HCT116 (cell line): Measurements from ENCODE around the gene IL1RAPL2. TPM values are rescaled to one million over a fixed set of nuclear protein-coding genes. Genes with fewer than 3 reads are reported as not detected.

Source experiments
- ATAC-seq: fragments of 200-7000 bp; cut with Tn5 transposase; 2 replicates; pipeline ENCODE4 v1.9.1; 2020; ENCODE audit warnings: mild to moderate bottlenecking, moderate library complexity
- BruUV-seq: library from RNA; stranded (reverse); fragments of 400-500 nt; replicated peaks from 2 replicates; lab custom pipeline; 2021; lab: Mats Ljungman, UMichigan
- CTCF ChIA-PET: fragments of 300-600 bp; sonication (Branson Sonifier 250); formaldehyde crosslinking; loops from one replicate; lab custom pipeline; 2021; ENCODE audit warnings: antibody characterized with exemption; lab: Charles Lee
- POLR2A ChIA-PET: fragments of 300-600, 350-600 bp; sonication (Branson Sonifier 250); formaldehyde crosslinking; loops from one replicate; lab custom pipeline; 2021; ENCODE audit warnings: antibody characterized with exemption; lab: Charles Lee
- RAD21 ChIA-PET, 2 experiments: fragments of 300-600 bp; sonication (Branson Sonifier 250); formaldehyde crosslinking; loops; one replicate each; lab custom pipeline; 2023; ENCODE audit warnings: low total read pairs in 2 of 2; ENCODE audit not compliant: uncharacterized antibody in 2 of 2, unreplicated experiment in 2 of 2, low non-redundant PET in 1 of 2; lab: Charles Lee
- DNase-seq: peaks from one replicate; pipeline ENCODE4 v3.0.0-alpha.2; 2010; ENCODE audit warnings: low read depth, low spot score
- H2AFZ ChIP-seq: fragments of 200-600 bp; shearing (Covaris generic), sonication (generic); 2 replicates; pipeline ENCODE4 v1.6.1; 2017; ENCODE audit warnings: low read depth, mixed run types, mixed read lengths, antibody characterized with exemption, low read length; ENCODE audit not compliant: poor library complexity, severe bottlenecking
- H3K27ac ChIP-seq: 2 replicates; pipeline ENCODE4 v1.5.1; 2012; ENCODE audit warnings: low read depth, low read length
- H3K27me3 ChIP-seq: fragments of 200-600 bp; sonication (generic); 2 replicates; pipeline ENCODE4 v1.6.1; 2016; ENCODE audit warnings: mixed run types, low read length, mixed read lengths; ENCODE audit not compliant: insufficient read depth
- H3K36me3 ChIP-seq, 2 experiments: fragments of 200-500 bp in 1 of 2; fragments of 200-600 bp in 1 of 2; sonication (Bioruptor generic) in 1 of 2; sonication (generic) in 1 of 2; 2 replicates each; pipeline versions ENCODE4 v1.5.1 to v1.6.1; 2014 to 2016; ENCODE audit warnings: low read length in 2 of 2, inconsistent platforms in 1 of 2, mixed read lengths in 1 of 2, mixed run types in 1 of 2; ENCODE audit not compliant: insufficient read depth in 2 of 2, control insufficient read depth in 1 of 2
- H3K4me1 ChIP-seq, 2 experiments: fragments of 200-600 bp in 1 of 2; sonication (generic) in 1 of 2; 2 replicates each; pipeline versions ENCODE4 v1.5.1 to v1.6.1; 2012 to 2017; ENCODE audit warnings: low read length in 2 of 2, inconsistent platforms in 1 of 2, mild to moderate bottlenecking in 1 of 2, mixed read lengths in 1 of 2, mixed run types in 1 of 2, moderate library complexity in 1 of 2; ENCODE audit not compliant: insufficient read depth in 2 of 2, control insufficient read depth in 1 of 2
- H3K4me2 ChIP-seq: fragments of 200-600 bp; sonication (generic); 2 replicates; pipeline ENCODE4 v1.6.1; 2017; ENCODE audit warnings: mixed run types, low read length, mixed read lengths
- H3K4me3 ChIP-seq, 2 experiments: fragments of 200-600 bp in 1 of 2; sonication (generic) in 1 of 2; replicated peaks in 1 of 2; 2 replicates each; pipeline ENCODE4 v1.5.1; 2011 to 2016; ENCODE audit warnings: low read length in 2 of 2, control low read depth in 1 of 2, low read depth in 1 of 2, mild to moderate bottlenecking in 1 of 2, mixed read lengths in 1 of 2, mixed run types in 1 of 2
- H3K79me2 ChIP-seq: fragments of 200-600 bp; sonication (generic); 2 replicates; pipeline ENCODE4 v1.6.1; 2017; ENCODE audit warnings: mild to moderate bottlenecking, mixed run types, low read length, moderate library complexity, mixed read lengths; ENCODE audit not compliant: insufficient read depth
- H3K9ac ChIP-seq: fragments of 200-600 bp; sonication (generic); 2 replicates; pipeline ENCODE4 v1.6.1; 2016; ENCODE audit warnings: low read length, mixed read lengths
- H3K9me2 ChIP-seq: fragments of 200-600 bp; sonication (generic), shearing (Covaris generic); 2 replicates; pipeline ENCODE4 v1.6.1; 2017; ENCODE audit warnings: mixed run types, mild to moderate bottlenecking, moderate library complexity; ENCODE audit not compliant: insufficient read depth
- H3K9me3 ChIP-seq, 2 experiments: fragments of 200-500 bp in 1 of 2; fragments of 200-600 bp in 1 of 2; sonication (Bioruptor generic) in 1 of 2; sonication (generic) in 1 of 2; 2 replicates each; pipeline ENCODE4 v1.6.1; 2014 to 2017; ENCODE audit warnings: low read length in 2 of 2, mixed read lengths in 2 of 2, inconsistent platforms in 1 of 2, low read depth in 1 of 2, mild to moderate bottlenecking in 1 of 2, mixed run types in 1 of 2, moderate library complexity in 1 of 2; ENCODE audit not compliant: control insufficient read depth in 1 of 2, insufficient read depth in 1 of 2
- H4K20me1 ChIP-seq: fragments of 200-600 bp; sonication (generic), shearing (Covaris generic); 2 replicates; pipeline ENCODE4 v1.6.1; 2017; ENCODE audit warnings: mixed run types, mild to moderate bottlenecking, moderate library complexity; ENCODE audit not compliant: insufficient read depth
- CBX3 ChIP-seq: IDR thresholded peaks from 2 replicates; pipeline ENCODE4 v1.6.1; 2012; ENCODE audit warnings: low read depth
- CEBPB ChIP-seq: IDR thresholded peaks from 2 replicates; pipeline ENCODE4 v1.6.1; 2012; ENCODE audit warnings: low read depth
- EGR1 ChIP-seq: IDR thresholded peaks from 2 replicates; pipeline ENCODE4 v1.6.1; 2012; ENCODE audit warnings: low read depth
- ELF1 ChIP-seq: IDR thresholded peaks from 2 replicates; pipeline ENCODE4 v1.6.1; 2012; ENCODE audit warnings: low read depth, borderline replicate concordance
- EZH2 ChIP-seq: fragments of 200-600 bp; sonication (generic); IDR thresholded peaks from 2 replicates; pipeline ENCODE4 v1.6.1; 2017; ENCODE audit warnings: antibody characterized with exemption, mixed run types
- EZH2phosphoT487 ChIP-seq: fragments of 200-600 bp; IDR thresholded peaks from 2 replicates; pipeline ENCODE4 v1.6.1; 2018; ENCODE audit warnings: antibody characterized with exemption, borderline replicate concordance
- JUND ChIP-seq: IDR thresholded peaks from 2 replicates; pipeline ENCODE4 v1.6.1; 2012
- MAX ChIP-seq: IDR thresholded peaks from 2 replicates; pipeline ENCODE4 v1.6.1; 2012
- POLR2A ChIP-seq: IDR thresholded peaks from 2 replicates; pipeline ENCODE4 v1.7.0; 2011; ENCODE audit warnings: borderline replicate concordance; ENCODE audit not compliant: insufficient read depth, insufficient read length; ENCODE audit errors: extremely low read depth
- RAD21 ChIP-seq: IDR thresholded peaks from 2 replicates; pipeline ENCODE4 v1.6.1; 2012; ENCODE audit warnings: low read depth, mild to moderate bottlenecking
- REST ChIP-seq: IDR thresholded peaks from 2 replicates; pipeline ENCODE4 v1.6.1; 2012; ENCODE audit warnings: low read depth
- SIN3A ChIP-seq: IDR thresholded peaks from 2 replicates; pipeline ENCODE4 v1.6.1; 2012; ENCODE audit warnings: low read depth
- SP1 ChIP-seq: IDR thresholded peaks from 2 replicates; pipeline ENCODE4 v1.6.1; 2012; ENCODE audit warnings: low read depth
- SRF ChIP-seq: IDR thresholded peaks from 2 replicates; pipeline ENCODE4 v1.6.1; 2012; ENCODE audit warnings: low read depth
- TCF7L2 ChIP-seq: IDR thresholded peaks from 2 replicates; pipeline ENCODE4 v1.7.0; 2011; ENCODE audit warnings: borderline replicate concordance, inconsistent platforms; ENCODE audit not compliant: insufficient read depth, insufficient read length; ENCODE audit errors: extremely low read depth
- YY1 ChIP-seq: IDR thresholded peaks from 2 replicates; pipeline ENCODE4 v1.6.1; 2011; ENCODE audit warnings: low read length, low read depth, moderate library complexity, mild to moderate bottlenecking; ENCODE audit not compliant: insufficient replicate concordance; ENCODE audit errors: extremely low read depth
- ZFX ChIP-seq: fragments of 450-650 bp; IDR thresholded peaks from 2 replicates; pipeline ENCODE4 v1.6.1; 2017
- ZNF274 ChIP-seq: fragments of 200-500 bp; sonication (Bioruptor generic); IDR thresholded peaks from 2 replicates; pipeline ENCODE4 v1.6.1; 2014; ENCODE audit warnings: mild to moderate bottlenecking, low read depth, low read length, inconsistent platforms
- intact Hi-C: fragments of 100-400 bp; cut with micrococcal nuclease; formaldehyde crosslinking; loops from 2 replicates; pipeline ENCODE4 v1.10.0; 2022
- total RNA-seq: library from RNA; stranded (reverse); gene quantifications from one replicate; pipeline ENCODE4 v1.2.1, GENCODE V29; 2021; ENCODE audit not compliant: unreplicated experiment
- TF ChIP-seq, protein P1 (sequence below): IDR thresholded peaks from 2 replicates; pipeline ENCODE4 v1.6.1; 2011; ENCODE audit warnings: mild to moderate bottlenecking, low read length, moderate library complexity; ENCODE audit not compliant: insufficient replicate concordance; ENCODE audit errors: extremely low read depth
- TF ChIP-seq, protein P2 (sequence below): IDR thresholded peaks from 2 replicates; pipeline ENCODE4 v1.6.1; 2012

Gene IL1RAPL2
- total RNA-seq, 1 experiment from 2014 or later: not detected

DNA sequence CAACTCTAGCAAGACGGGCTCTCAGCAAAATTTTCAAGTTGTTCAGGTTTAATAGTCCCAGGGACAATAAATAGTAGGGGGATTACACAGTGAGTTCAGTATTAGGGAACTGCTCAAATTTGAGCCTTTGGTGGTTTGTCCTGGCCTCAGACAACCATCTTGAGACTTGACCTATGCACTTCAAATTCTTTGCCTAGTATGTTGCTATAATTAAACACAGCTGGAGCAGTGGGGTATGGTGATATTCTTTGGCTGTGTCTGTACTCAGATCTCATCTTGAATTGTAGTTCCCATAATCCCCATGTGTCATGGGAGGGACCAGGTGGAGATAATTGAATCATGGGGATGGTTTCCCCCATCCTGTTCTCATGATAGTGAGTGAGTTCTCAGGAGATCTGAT, 697.8 kb downstream of the IL1RAPL2 start:
- intact Hi-C loops: no loop called here
- no peak for DNase-seq
- no peak overlapping the region for H3K27ac ChIP-seq
- BruUV-seq: no TSS peak
- no peaks in the 10 kb centered on the region for H3K9me3 ChIP-seq
- no peak overlapping the region for H2AFZ ChIP-seq
- no peaks in the 10 kb centered on the region for H3K36me3 ChIP-seq
- H3K9ac ChIP-seq: no peak overlapping the region
- TF ChIP-seq CBX3 (no peak), REST (no peak), RAD21 (no peak), YY1 (no peak), EGR1 (no peak), ZNF274 (no peak), SP1 (no peak), SIN3A (no peak), ELF1 (no peak), TCF7L2 (no peak), JUND (no peak), SRF (no peak), EZH2 (no peak), EZH2phosphoT487 (no peak), MAX (no peak), ZFX (no peak), CEBPB (no peak), POLR2A (no peak)
- TF ChIP-seq, protein P1, sequence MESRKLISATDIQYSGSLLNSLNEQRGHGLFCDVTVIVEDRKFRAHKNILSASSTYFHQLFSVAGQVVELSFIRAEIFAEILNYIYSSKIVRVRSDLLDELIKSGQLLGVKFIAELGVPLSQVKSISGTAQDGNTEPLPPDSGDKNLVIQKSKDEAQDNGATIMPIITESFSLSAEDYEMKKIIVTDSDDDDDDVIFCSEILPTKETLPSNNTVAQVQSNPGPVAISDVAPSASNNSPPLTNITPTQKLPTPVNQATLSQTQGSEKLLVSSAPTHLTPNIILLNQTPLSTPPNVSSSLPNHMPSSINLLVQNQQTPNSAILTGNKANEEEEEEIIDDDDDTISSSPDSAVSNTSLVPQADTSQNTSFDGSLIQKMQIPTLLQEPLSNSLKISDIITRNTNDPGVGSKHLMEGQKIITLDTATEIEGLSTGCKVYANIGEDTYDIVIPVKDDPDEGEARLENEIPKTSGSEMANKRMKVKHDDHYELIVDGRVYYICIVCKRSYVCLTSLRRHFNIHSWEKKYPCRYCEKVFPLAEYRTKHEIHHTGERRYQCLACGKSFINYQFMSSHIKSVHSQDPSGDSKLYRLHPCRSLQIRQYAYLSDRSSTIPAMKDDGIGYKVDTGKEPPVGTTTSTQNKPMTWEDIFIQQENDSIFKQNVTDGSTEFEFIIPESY: no peak
- TF ChIP-seq, protein P2, sequence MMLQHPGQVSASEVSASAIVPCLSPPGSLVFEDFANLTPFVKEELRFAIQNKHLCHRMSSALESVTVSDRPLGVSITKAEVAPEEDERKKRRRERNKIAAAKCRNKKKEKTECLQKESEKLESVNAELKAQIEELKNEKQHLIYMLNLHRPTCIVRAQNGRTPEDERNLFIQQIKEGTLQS: no peak
- no peak for ATAC-seq
- CTCF ChIA-PET: no interaction called here
- no peaks in the 10 kb centered on the region for H3K27me3 ChIP-seq
- no peak overlapping the region for H3K4me3 ChIP-seq
- no peaks in the 10 kb centered on the region for H4K20me1 ChIP-seq
- H3K9me2 ChIP-seq: no peaks in the 10 kb centered on the region
- no peak overlapping the region for H3K4me2 ChIP-seq
- RAD21 ChIA-PET: no interaction called here
- no peaks in the 10 kb centered on the region for H3K79me2 ChIP-seq
- H3K4me1 ChIP-seq: no peaks in the 10 kb centered on the region
- POLR2A ChIA-PET: no interaction called here
